A673 (cell line): ENCODE measurements around the gene CEP131.

ENCODE experiments used
- EZH2 ChIP-seq: fragments of 200-600 bp; sonication (generic); IDR thresholded peaks from 2 replicates; pipeline ENCODE4 v1.6.1; 2017; ENCODE audit warnings: borderline replicate concordance, low read depth, mild to moderate bottlenecking, mixed read lengths, antibody characterized with exemption, low read length; ENCODE audit not compliant: poor library complexity, severe bottlenecking
- TF ChIP-seq, protein P1 (sequence below): fragments of 300-800, 200-600 bp; sonication (generic); conservative IDR thresholded peaks from 2 replicates; pipeline ENCODE4 v1.5.1; 2017; ENCODE audit warnings: low read depth, mild to moderate bottlenecking, antibody characterized with exemption, low read length, moderate library complexity, mixed read lengths

- TF ChIP-seq, protein P1, sequence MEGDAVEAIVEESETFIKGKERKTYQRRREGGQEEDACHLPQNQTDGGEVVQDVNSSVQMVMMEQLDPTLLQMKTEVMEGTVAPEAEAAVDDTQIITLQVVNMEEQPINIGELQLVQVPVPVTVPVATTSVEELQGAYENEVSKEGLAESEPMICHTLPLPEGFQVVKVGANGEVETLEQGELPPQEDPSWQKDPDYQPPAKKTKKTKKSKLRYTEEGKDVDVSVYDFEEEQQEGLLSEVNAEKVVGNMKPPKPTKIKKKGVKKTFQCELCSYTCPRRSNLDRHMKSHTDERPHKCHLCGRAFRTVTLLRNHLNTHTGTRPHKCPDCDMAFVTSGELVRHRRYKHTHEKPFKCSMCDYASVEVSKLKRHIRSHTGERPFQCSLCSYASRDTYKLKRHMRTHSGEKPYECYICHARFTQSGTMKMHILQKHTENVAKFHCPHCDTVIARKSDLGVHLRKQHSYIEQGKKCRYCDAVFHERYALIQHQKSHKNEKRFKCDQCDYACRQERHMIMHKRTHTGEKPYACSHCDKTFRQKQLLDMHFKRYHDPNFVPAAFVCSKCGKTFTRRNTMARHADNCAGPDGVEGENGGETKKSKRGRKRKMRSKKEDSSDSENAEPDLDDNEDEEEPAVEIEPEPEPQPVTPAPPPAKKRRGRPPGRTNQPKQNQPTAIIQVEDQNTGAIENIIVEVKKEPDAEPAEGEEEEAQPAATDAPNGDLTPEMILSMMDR: no peak
- TF ChIP-seq EZH2: no peak
These were observed 61.2 kb downstream of the CEP131 start for GRCh38 chr17:81161536-81161935.
